ENCODE data around the gene ZMYM2. TPM values are rescaled to one million over a fixed set of nuclear protein-coding genes. Genes with fewer than 3 reads are reported as not detected.

Gene ZMYM2
- polyA plus RNA-seq, 1 donor from 2014 or later, result 11.1 TPM

DNA sequence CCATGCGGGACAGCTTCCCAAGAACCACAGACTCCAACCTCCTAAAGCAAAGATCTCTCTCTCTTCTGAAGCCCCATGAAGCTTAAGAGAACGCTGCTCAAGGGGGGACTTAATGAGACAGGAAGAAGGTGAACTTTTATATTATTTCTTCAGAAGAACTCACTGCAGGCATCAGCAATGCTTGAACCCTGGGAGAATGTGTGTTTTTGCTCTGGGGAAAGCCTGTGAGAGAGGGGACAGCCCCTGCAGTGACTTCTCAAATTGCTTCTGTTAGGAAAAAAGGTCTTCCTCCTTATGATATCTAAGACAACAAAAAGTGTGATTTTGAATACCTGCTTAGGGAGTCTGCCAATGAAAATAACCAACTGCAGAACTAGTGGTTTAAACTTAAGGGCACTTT is 179.3 kb downstream of the ZMYM2 start:
- H3K9me3 Mint-ChIP-seq, result no peaks in the 10 kb centered on the region
- peaks cover 33% of the 10 kb centered on the region for H3K27me3 Mint-ChIP-seq
- H3K27ac Mint-ChIP-seq, result no peak overlapping the region
- H3K4me1 Mint-ChIP-seq, result peaks cover 0 to 3% (median 0%) of the 10 kb centered on the region in 3 donors
- no peaks in the 10 kb centered on the region for H3K36me3 Mint-ChIP-seq
- H3K4me3 Mint-ChIP-seq, result no peak overlapping the region

DNA sequence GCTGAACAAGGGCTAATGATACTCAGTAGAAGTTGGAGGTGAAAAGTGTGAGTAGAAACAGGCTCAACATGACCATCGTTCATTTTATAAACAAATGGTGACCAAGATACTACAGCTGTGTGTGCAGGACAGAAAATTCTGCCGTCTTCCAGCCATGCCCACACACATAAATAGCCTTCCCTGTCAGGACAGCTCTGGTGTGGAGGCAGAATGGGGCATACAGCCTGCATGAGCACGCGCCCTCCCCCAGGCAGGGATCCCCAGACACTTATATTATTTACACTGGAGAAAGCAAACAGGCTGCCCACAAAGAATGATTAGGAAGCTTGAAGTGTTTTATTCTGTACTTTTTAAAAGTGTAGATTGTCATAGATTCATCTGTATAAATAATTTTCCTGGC is 182.0 kb downstream of the ZMYM2 start:
- H3K36me3 Mint-ChIP-seq, result no peaks in the 10 kb centered on the region
- H3K27me3 Mint-ChIP-seq, result peaks cover 31% of the 10 kb centered on the region
- H3K4me3 Mint-ChIP-seq, result no peak overlapping the region
- no peaks in the 10 kb centered on the region for H3K9me3 Mint-ChIP-seq
- peaks cover 0 to 3% (median 0%) of the 10 kb centered on the region in 3 donors for H3K4me1 Mint-ChIP-seq
- H3K27ac Mint-ChIP-seq, result no peak overlapping the region

Other genes with a start within 250 kb of the ZMYM2 start
- gene PSPC1, start 175.8 kb upstream of the ZMYM2 start, polyA plus RNA-seq, result 50.3 TPM
- 31.7 TPM for gene ZMYM5, start 95.1 kb upstream of the ZMYM2 start, polyA plus RNA-seq
- 0.33 TPM for gene GJA3, start 202.3 kb downstream of the ZMYM2 start, polyA plus RNA-seq
- gene GJB2, start 234.2 kb downstream of the ZMYM2 start, polyA plus RNA-seq, result not detected